Cardiac fibroblast (primary cell): ENCODE measurements around the gene EVX2.

ENCODE experiments used
- DNase-seq, 2 donors: peaks; one replicate each; pipeline versions ENCODE4 v3.0.0 to v3.0.0-alpha.2; 2010; ENCODE audit warnings: low read depth in 2 of 2
- H3K4me3 ChIP-seq, 2 donors: replicated peaks in 1 of 2; 1 replicate in 1 of 2; 2 replicates in 1 of 2; pipeline ENCODE4 v1.5.1; 2011; ENCODE audit warnings: low read depth in 2 of 2, low read length in 2 of 2, mild to moderate bottlenecking in 2 of 2, moderate library complexity in 1 of 2
- TF ChIP-seq, protein P1 (sequence below): IDR thresholded peaks from one replicate; pipeline ENCODE4 v1.5.1; 2011; ENCODE audit warnings: low read depth, mild to moderate bottlenecking, low read length, inconsistent platforms

EVX2 gene

GRCh38 chr2:176101842-176102241 lies 18.1 kb upstream of the EVX2 start:
- TF ChIP-seq, protein P1, sequence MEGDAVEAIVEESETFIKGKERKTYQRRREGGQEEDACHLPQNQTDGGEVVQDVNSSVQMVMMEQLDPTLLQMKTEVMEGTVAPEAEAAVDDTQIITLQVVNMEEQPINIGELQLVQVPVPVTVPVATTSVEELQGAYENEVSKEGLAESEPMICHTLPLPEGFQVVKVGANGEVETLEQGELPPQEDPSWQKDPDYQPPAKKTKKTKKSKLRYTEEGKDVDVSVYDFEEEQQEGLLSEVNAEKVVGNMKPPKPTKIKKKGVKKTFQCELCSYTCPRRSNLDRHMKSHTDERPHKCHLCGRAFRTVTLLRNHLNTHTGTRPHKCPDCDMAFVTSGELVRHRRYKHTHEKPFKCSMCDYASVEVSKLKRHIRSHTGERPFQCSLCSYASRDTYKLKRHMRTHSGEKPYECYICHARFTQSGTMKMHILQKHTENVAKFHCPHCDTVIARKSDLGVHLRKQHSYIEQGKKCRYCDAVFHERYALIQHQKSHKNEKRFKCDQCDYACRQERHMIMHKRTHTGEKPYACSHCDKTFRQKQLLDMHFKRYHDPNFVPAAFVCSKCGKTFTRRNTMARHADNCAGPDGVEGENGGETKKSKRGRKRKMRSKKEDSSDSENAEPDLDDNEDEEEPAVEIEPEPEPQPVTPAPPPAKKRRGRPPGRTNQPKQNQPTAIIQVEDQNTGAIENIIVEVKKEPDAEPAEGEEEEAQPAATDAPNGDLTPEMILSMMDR, result no peak
- no peak overlapping the region for H3K4me3 ChIP-seq
- no peak for DNase-seq

- TF ChIP-seq, protein P1, result no peak
- no peak overlapping the region for H3K4me3 ChIP-seq
- DNase-seq, result no peak
Measured at GRCh38 chr2:176101216-176101830, 17.6 kb upstream of the EVX2 start.

GRCh38 chr2:176100547-176101140 lies 16.9 kb upstream of the EVX2 start:
- DNase-seq, result no peak
- no peak overlapping the region for H3K4me3 ChIP-seq
- TF ChIP-seq, protein P1, result no peak

DNA sequence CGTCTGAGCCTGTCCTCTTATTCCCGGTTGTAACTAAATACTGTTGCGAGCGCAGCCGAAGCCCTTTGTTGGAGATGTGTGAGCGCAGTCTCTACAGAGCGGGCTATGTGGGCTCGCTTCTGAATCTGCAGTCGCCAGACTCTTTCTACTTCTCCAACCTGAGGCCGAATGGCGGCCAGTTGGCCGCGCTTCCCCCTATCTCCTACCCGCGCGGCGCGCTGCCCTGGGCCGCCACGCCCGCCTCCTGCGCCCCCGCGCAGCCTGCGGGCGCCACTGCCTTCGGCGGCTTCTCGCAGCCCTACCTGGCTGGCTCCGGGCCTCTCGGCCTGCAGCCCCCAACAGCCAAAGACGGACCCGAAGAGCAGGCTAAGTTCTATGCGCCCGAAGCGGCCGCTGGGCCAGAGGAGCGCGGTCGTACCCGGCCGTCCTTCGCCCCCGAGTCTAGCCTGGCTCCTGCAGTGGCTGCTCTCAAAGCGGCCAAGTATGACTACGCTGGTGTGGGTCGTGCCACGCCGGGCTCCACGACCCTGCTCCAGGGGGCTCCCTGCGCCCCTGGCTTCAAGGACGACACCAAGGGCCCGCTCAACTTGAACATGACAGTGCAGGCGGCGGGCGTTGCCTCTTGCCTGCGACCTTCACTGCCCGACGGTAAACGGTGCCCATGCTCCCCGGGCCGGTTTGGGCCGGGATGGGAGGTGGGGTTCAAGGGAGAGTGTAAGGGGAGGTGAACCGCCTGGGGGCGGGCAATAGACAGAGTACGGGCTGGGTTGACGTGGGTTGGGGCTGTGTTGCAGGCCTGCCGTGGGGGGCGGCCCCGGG lies 16.2 kb upstream of the EVX2 start, which contains the start of gene HOXD12:
TSS of gene HOXD12 (plus strand) at position 68 of the 819 bp plus-strand sequence. CDS start at position 75, 7 bp downstream.
- TF ChIP-seq, protein P1, result no peak
- no peak within 1 kb of the TSS for H3K4me3 ChIP-seq
- no peak for DNase-seq

- TF ChIP-seq, protein P1, result no peak
- no peak overlapping the region for H3K4me3 ChIP-seq
- DNase-seq, result no peak
Measured at GRCh38 chr2:176099159-176099727, 15.5 kb upstream of the EVX2 start.

- no peak for DNase-seq
- no peak overlapping the region for H3K4me3 ChIP-seq
- TF ChIP-seq, protein P1, result no peak
Measured at GRCh38 chr2:176098366-176099158, 14.8 kb upstream of the EVX2 start.
